CD4-positive, alpha-beta T cell (primary cell): ENCODE results near the gene NARF. TPM values are rescaled to one million over a fixed set of nuclear protein-coding genes. Genes with fewer than 3 reads are reported as not detected.
A peak's percentile ranks its signal among the peaks of the same experiment; 100 is the strongest.

Experiments used
- ATAC-seq: fragments of 200-7000 bp; cut with Tn5 transposase; one replicate; pipeline ENCODE4 v1.10.0; 2022; ENCODE audit warnings: mild to moderate bottlenecking; ENCODE audit not compliant: poor library complexity
- CTCF ChIA-PET: fragments of 350-600 bp; sonication (Branson Sonifier 250); formaldehyde crosslinking; loops from one replicate; lab custom pipeline; 2021; ENCODE audit warnings: antibody characterized with exemption, inconsistent platforms; lab: Charles Lee
- POLR2A ChIA-PET: fragments of 350-600 bp; sonication (Branson Sonifier 250); formaldehyde crosslinking; loops from one replicate; lab custom pipeline; 2021; ENCODE audit warnings: antibody characterized with exemption, inconsistent platforms; lab: Charles Lee
- DNase-seq, 14 experiments: peaks; one replicate each; pipeline ENCODE4 v3.0.0-alpha.2; 2013 to 2020; ENCODE audit warnings: mixed read lengths in 2 of 14
- H3K27ac ChIP-seq, 2 donors: one replicate each; pipeline versions ENCODE4 v1.5.1 to v1.7.0; 2013; ENCODE audit warnings: low read length in 2 of 2, low read depth in 1 of 2, mild to moderate bottlenecking in 1 of 2
- H3K27me3 ChIP-seq, 2 experiments: 1 replicate in 1 of 2; 2 replicates in 1 of 2; pipeline versions ENCODE4 v1.6.1 to v1.7.0; 2013; ENCODE audit warnings: low read length in 2 of 2, control low read depth in 1 of 2, mild to moderate bottlenecking in 1 of 2, moderate library complexity in 1 of 2; ENCODE audit not compliant: insufficient read depth in 2 of 2, control insufficient read depth in 1 of 2
- H3K36me3 ChIP-seq: one replicate; pipeline ENCODE4 v1.6.1; 2013; ENCODE audit warnings: low read length, control low read depth; ENCODE audit not compliant: insufficient read depth
- H3K4me1 ChIP-seq: one replicate; pipeline ENCODE4 v1.6.1; 2013; ENCODE audit warnings: low read length, control low read depth; ENCODE audit not compliant: insufficient read depth
- H3K4me3 ChIP-seq: one replicate; pipeline ENCODE4 v1.5.1; 2013; ENCODE audit warnings: mild to moderate bottlenecking, low read length, moderate library complexity
- H3K9me3 ChIP-seq, 2 experiments: 1 replicate in 1 of 2; 2 replicates in 1 of 2; pipeline versions ENCODE4 v1.6.1 to v1.7.0; 2013; ENCODE audit warnings: low read length in 2 of 2, mild to moderate bottlenecking in 2 of 2, control low read depth in 1 of 2, moderate library complexity in 1 of 2; ENCODE audit not compliant: control insufficient read depth in 1 of 2, insufficient read depth in 1 of 2
- H3K27ac Mint-ChIP-seq: one replicate; pipeline ENCODE4 v1.8.0; 2020; ENCODE audit warnings: mixed read lengths
- H3K27me3 Mint-ChIP-seq: one replicate; pipeline ENCODE4 v1.8.0; 2021; ENCODE audit warnings: mixed read lengths
- H3K36me3 Mint-ChIP-seq: one replicate; pipeline ENCODE4 v1.8.0; 2021; ENCODE audit warnings: low read depth, mixed read lengths
- H3K4me1 Mint-ChIP-seq: one replicate; pipeline ENCODE4 v1.8.0; 2021; ENCODE audit warnings: low read depth, mixed read lengths
- H3K4me3 Mint-ChIP-seq: one replicate; pipeline ENCODE4 v1.8.0; 2020; ENCODE audit warnings: mild to moderate bottlenecking, mixed read lengths
- H3K9me3 Mint-ChIP-seq: one replicate; pipeline ENCODE4 v1.8.0; 2020; ENCODE audit warnings: mixed read lengths
- CTCF ChIP-seq: fragments of 200-600 bp; IDR thresholded peaks from one replicate; pipeline ENCODE4 v1.8.0; 2022; ENCODE audit warnings: antibody characterized with exemption, mild to moderate bottlenecking
- intact Hi-C, 2 experiments: fragments of 100-400 bp; cut with DNase I in 1 of 2; cut with micrococcal nuclease in 1 of 2; formaldehyde crosslinking; loops; one replicate each; pipeline versions ENCODE4 v1.15.1 to v1.9.0; 2023 to 2025; cut with DNase I, micrococcal nuclease
- total RNA-seq, 174 experiments: library from RNA in 2 of 174; stranded (reverse) in 2 of 174; gene quantifications; one replicate each; pipeline ENCODE4 v1.2.3 and lab custom pipeline; 2021 to 2026

Gene NARF
- total RNA-seq, 2 experiments from 2014 or later: 57.1 to 62.0 TPM

GRCh38 chr17:82443465-82444283, 14.9 kb upstream of the NARF start:
- peaks cover 12% of the 10 kb centered on the region for H3K36me3 Mint-ChIP-seq
- no peak overlapping the region for H3K4me3 ChIP-seq
- intact Hi-C loops: no loop called here
- peaks cover 16% of the 10 kb centered on the region for H3K4me1 Mint-ChIP-seq
- H3K36me3 ChIP-seq: peaks cover 62% of the 10 kb centered on the region
- no peaks in the 10 kb centered on the region for H3K27me3 ChIP-seq
- H3K9me3 ChIP-seq: no peaks in the 10 kb centered on the region
- ChIA-PET POLR2A (no interaction called here), CTCF (no interaction called here)
- H3K9me3 Mint-ChIP-seq: no peaks in the 10 kb centered on the region
- peaks cover 36% of the 10 kb centered on the region for H3K4me1 ChIP-seq
- TF ChIP-seq CTCF: no peak
- no peak overlapping the region for H3K27ac Mint-ChIP-seq
- H3K27ac ChIP-seq: no peak overlapping the region
- peak overlapping the region; percentile 38 for H3K4me3 Mint-ChIP-seq
- no peaks in the 10 kb centered on the region for H3K27me3 Mint-ChIP-seq
- ATAC-seq (no peak), DNase-seq (no peak)

GRCh38 chr17:82444284-82444893, 14.2 kb upstream of the NARF start:
- CTCF ChIA-PET: no interaction called here
- no peak for ATAC-seq
- Histone ChIP-seq H3K4me3 (no peak overlapping the region), H3K4me1 (peaks cover 43% of the 10 kb centered on the region), H3K27ac (no peak overlapping the region), H3K36me3 (peaks cover 62% of the 10 kb centered on the region), H3K27me3 (no peaks in the 10 kb centered on the region), H3K9me3 (no peaks in the 10 kb centered on the region)
- POLR2A ChIA-PET: no interaction called here
- no peak for DNase-seq
- H3K27ac Mint-ChIP-seq: no peak overlapping the region
- H3K27me3 Mint-ChIP-seq: no peaks in the 10 kb centered on the region
- H3K9me3 Mint-ChIP-seq: no peaks in the 10 kb centered on the region
- intact Hi-C loops: no loop called here
- no peak for TF ChIP-seq CTCF
- no peak overlapping the region for H3K4me3 Mint-ChIP-seq
- H3K4me1 Mint-ChIP-seq: peaks cover 23% of the 10 kb centered on the region
- peaks cover 19% of the 10 kb centered on the region for H3K36me3 Mint-ChIP-seq

DNA sequence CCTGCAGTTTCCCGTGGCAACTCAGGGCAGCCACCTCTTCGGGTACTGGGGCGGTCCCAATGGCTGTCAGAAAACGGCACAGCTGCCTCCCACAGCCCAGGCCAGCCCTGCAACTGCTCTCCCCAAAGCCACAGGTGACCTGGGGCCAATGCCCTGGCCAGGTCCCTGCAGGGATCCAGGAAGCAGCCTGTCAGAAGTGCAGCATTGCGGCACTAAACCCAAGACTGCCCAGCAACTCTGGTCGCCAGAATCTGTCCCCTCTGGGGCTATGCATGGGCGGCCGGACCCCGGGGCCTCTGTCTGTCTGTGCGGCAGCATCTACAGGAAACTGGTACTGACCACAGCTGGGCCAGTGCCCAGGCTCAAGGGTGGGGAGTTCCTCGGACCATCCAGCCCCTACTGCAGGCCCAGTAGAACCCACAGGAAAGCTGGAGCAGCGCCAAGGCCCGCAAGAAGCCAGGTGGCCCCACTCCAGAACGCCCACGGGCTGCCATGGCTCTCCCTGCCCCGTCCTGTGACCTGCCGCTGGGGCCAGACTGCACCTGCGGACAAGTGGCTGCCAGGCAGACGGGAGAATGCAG, 13.5 kb upstream of the NARF start:
- Histone ChIP-seq H3K36me3 (peaks cover 62% of the 10 kb centered on the region), H3K27me3 (no peaks in the 10 kb centered on the region), H3K9me3 (no peaks in the 10 kb centered on the region), H3K4me3 (no peak overlapping the region), H3K27ac (no peak overlapping the region), H3K4me1 (peaks cover 47% of the 10 kb centered on the region)
- intact Hi-C loops: no loop called here
- Mint-ChIP-seq H3K4me3 (no peak overlapping the region), H3K4me1 (peaks cover 29% of the 10 kb centered on the region), H3K9me3 (no peaks in the 10 kb centered on the region), H3K27ac (no peak overlapping the region), H3K27me3 (no peaks in the 10 kb centered on the region), H3K36me3 (peaks cover 25% of the 10 kb centered on the region)
- TF ChIP-seq CTCF: no peak
- ATAC-seq: no peak
- ChIA-PET CTCF (no interaction called here), POLR2A (no interaction called here)
- DNase-seq: peak in 1 of 14 experiments; percentile 20
